ENCODE measurements around the gene ZNF771.

Gene ZNF771

GRCh38 chr16:30380803-30381208, 26.6 kb upstream of the ZNF771 start:
- DNase-seq = no peak
- H3K36me3 ChIP-seq (ENCODE audit: control insufficient read depth in 1 of 2, insufficient read depth in 2 of 2, low read depth in 1 of 2, low read length in 2 of 2) = peaks cover 7% of the 10 kb centered on the region in 2 experiments
- H2BK15ac ChIP-seq (ENCODE audit: low read depth, poor library complexity, severe bottlenecking) = no peak overlapping the region
- H2BK120ac ChIP-seq (ENCODE audit: low read depth, low read length) = no peak overlapping the region
- H3K27ac ChIP-seq (ENCODE audit: low read length, poor library complexity, severe bottlenecking) = no peak overlapping the region
- peaks cover 18% of the 10 kb centered on the region for H3K4me1 ChIP-seq (ENCODE audit: control insufficient read depth, insufficient read depth, low read depth, low read length)
- H3K9ac ChIP-seq (ENCODE audit: low read length) = no peak overlapping the region
- no peak overlapping the region for H4K91ac ChIP-seq (ENCODE audit: low read length)
- H3K23ac ChIP-seq (ENCODE audit: low read length in 2 of 2) = no peak overlapping the region
- H2BK12ac ChIP-seq (ENCODE audit: low read length in 2 of 2) = no peak overlapping the region
- H3K4ac ChIP-seq (ENCODE audit: low read depth in 1 of 2, low read length in 2 of 2) = no peak overlapping the region
- H2AK5ac ChIP-seq (ENCODE audit: low read length, severe bottlenecking) = no peak overlapping the region
- 93% methylated on average over 6 of the region's 6 CpGs for WGBS
- H3K4me2 ChIP-seq (ENCODE audit: low read length, poor library complexity, severe bottlenecking) = no peak overlapping the region
- peaks cover 8% of the 10 kb centered on the region for H3K79me1 ChIP-seq (replicated peaks; ENCODE audit: low read length, poor library complexity, severe bottlenecking)
- no peak overlapping the region for H2BK5ac ChIP-seq (ENCODE audit: low read depth, low read length, poor library complexity, severe bottlenecking)
- H3K27me3 ChIP-seq (ENCODE audit: control insufficient read depth in 1 of 2, insufficient read depth in 1 of 2, low read length in 2 of 2) = no peaks in the 10 kb centered on the region
- H3K4me3 ChIP-seq (ENCODE audit: insufficient read depth in 1 of 2, low read depth in 1 of 2, low read length in 2 of 2) = no peak overlapping the region
- no peak overlapping the region for H3K14ac ChIP-seq (ENCODE audit: low read length in 2 of 2)
- H4K8ac ChIP-seq (ENCODE audit: low read length) = no peak overlapping the region
- no peak overlapping the region for H2AFZ ChIP-seq (ENCODE audit: low read depth, low read length)
- no peaks in the 10 kb centered on the region for H3K9me3 ChIP-seq (ENCODE audit: control insufficient read depth, low read length)
- H3K18ac ChIP-seq (ENCODE audit: low read depth in 1 of 2, low read length in 2 of 2) = no peak overlapping the region

GRCh38 chr16:30381291-30382041, 25.9 kb upstream of the ZNF771 start:
- Histone ChIP-seq H3K9me3 (ENCODE audit: control insufficient read depth, low read length) (no peaks in the 10 kb centered on the region), H2BK120ac (ENCODE audit: low read depth, low read length) (no peak overlapping the region), H3K4me3 (ENCODE audit: insufficient read depth in 1 of 2, low read depth in 1 of 2, low read length in 2 of 2) (no peak overlapping the region), H3K9ac (ENCODE audit: low read length) (no peak overlapping the region), H3K79me1 (replicated peaks; ENCODE audit: low read length, poor library complexity, severe bottlenecking) (peaks cover 7% of the 10 kb centered on the region), H3K27me3 (ENCODE audit: control insufficient read depth in 1 of 2, insufficient read depth in 1 of 2, low read length in 2 of 2) (no peaks in the 10 kb centered on the region), H3K4me1 (ENCODE audit: control insufficient read depth, insufficient read depth, low read depth, low read length) (peaks cover 18% of the 10 kb centered on the region), H3K27ac (ENCODE audit: low read length, poor library complexity, severe bottlenecking) (no peak overlapping the region), H3K18ac (ENCODE audit: low read depth in 1 of 2, low read length in 2 of 2) (no peak overlapping the region), H4K91ac (ENCODE audit: low read length) (peak overlapping the region; percentile 29), H3K4ac (ENCODE audit: low read depth in 1 of 2, low read length in 2 of 2) (no peak overlapping the region), H3K36me3 (ENCODE audit: control insufficient read depth in 1 of 2, insufficient read depth in 2 of 2, low read depth in 1 of 2, low read length in 2 of 2) (peaks cover 7% of the 10 kb centered on the region in 2 experiments), H3K4me2 (ENCODE audit: low read length, poor library complexity, severe bottlenecking) (no peak overlapping the region), H3K14ac (ENCODE audit: low read length in 2 of 2) (no peak overlapping the region), H2BK15ac (ENCODE audit: low read depth, poor library complexity, severe bottlenecking) (no peak overlapping the region), H2AK5ac (ENCODE audit: low read length, severe bottlenecking) (no peak overlapping the region), H2BK12ac (ENCODE audit: low read length in 2 of 2) (no peak overlapping the region), H4K8ac (ENCODE audit: low read length) (no peak overlapping the region), H2AFZ (ENCODE audit: low read depth, low read length) (no peak overlapping the region), H2BK5ac (ENCODE audit: low read depth, low read length, poor library complexity, severe bottlenecking) (no peak overlapping the region), H3K23ac (ENCODE audit: low read length in 2 of 2) (no peak overlapping the region)
- DNase-seq = no peak
- WGBS = 88% methylated on average over 9 of the region's 13 CpGs

- Histone ChIP-seq H2AK5ac (ENCODE audit: low read length, severe bottlenecking) (no peak within 1 kb of the TSS), H2BK5ac (ENCODE audit: low read depth, low read length, poor library complexity, severe bottlenecking) (no peak within 1 kb of the TSS), H3K23ac (ENCODE audit: low read length in 2 of 2) (peak within 1 kb of the TSS in 1 of 2 experiments; percentile 46), H3K4me1 (ENCODE audit: control insufficient read depth, insufficient read depth, low read depth, low read length) (peaks cover 16% of the 10 kb centered on the region), H3K79me1 (replicated peaks; ENCODE audit: low read length, poor library complexity, severe bottlenecking) (peaks cover 5% of the 10 kb centered on the region), H3K4me3 (ENCODE audit: insufficient read depth in 1 of 2, low read depth in 1 of 2, low read length in 2 of 2) (no peak within 1 kb of the TSS), H2AFZ (ENCODE audit: low read depth, low read length) (no peak within 1 kb of the TSS), H3K4ac (ENCODE audit: low read depth in 1 of 2, low read length in 2 of 2) (no peak within 1 kb of the TSS), H3K4me2 (ENCODE audit: low read length, poor library complexity, severe bottlenecking) (no peak within 1 kb of the TSS), H3K18ac (ENCODE audit: low read depth in 1 of 2, low read length in 2 of 2) (no peak within 1 kb of the TSS), H2BK12ac (ENCODE audit: low read length in 2 of 2) (no peak within 1 kb of the TSS), H3K9me3 (ENCODE audit: control insufficient read depth, low read length) (no peaks in the 10 kb centered on the region), H3K14ac (ENCODE audit: low read length in 2 of 2) (no peak within 1 kb of the TSS), H3K27me3 (ENCODE audit: control insufficient read depth in 1 of 2, insufficient read depth in 1 of 2, low read length in 2 of 2) (no peaks in the 10 kb centered on the region), H3K27ac (ENCODE audit: low read length, poor library complexity, severe bottlenecking) (no peak within 1 kb of the TSS), H3K36me3 (ENCODE audit: control insufficient read depth in 1 of 2, insufficient read depth in 2 of 2, low read depth in 1 of 2, low read length in 2 of 2) (peaks cover 7% of the 10 kb centered on the region in 2 experiments), H2BK120ac (ENCODE audit: low read depth, low read length) (no peak within 1 kb of the TSS), H4K8ac (ENCODE audit: low read length) (no peak within 1 kb of the TSS), H3K9ac (ENCODE audit: low read length) (no peak within 1 kb of the TSS), H2BK15ac (ENCODE audit: low read depth, poor library complexity, severe bottlenecking) (peak within 1 kb of the TSS; percentile 54), H4K91ac (ENCODE audit: low read length) (peak within 1 kb of the TSS; percentile 29)
- 95% methylated on average over 10 of the region's 12 CpGs for WGBS
- no peak for DNase-seq
These were observed 25.1 kb upstream of the ZNF771 start, which contains the start of gene SEPTIN1 for GRCh38 chr16:30382111-30382881. TSS of gene SEPTIN1 (minus strand) at chr16:30382561. CDS start at chr16:30382542, 19 bp downstream.

- no peak overlapping the region for H2BK120ac ChIP-seq (ENCODE audit: low read depth, low read length)
- WGBS = 90% methylated on average over 2 of the region's 2 CpGs
- peaks cover 5% of the 10 kb centered on the region for H3K79me1 ChIP-seq (replicated peaks; ENCODE audit: low read length, poor library complexity, severe bottlenecking)
- no peak overlapping the region for H3K18ac ChIP-seq (ENCODE audit: low read depth in 1 of 2, low read length in 2 of 2)
- H3K4me1 ChIP-seq (ENCODE audit: control insufficient read depth, insufficient read depth, low read depth, low read length) = peaks cover 12% of the 10 kb centered on the region
- no peak for DNase-seq
- no peak overlapping the region for H3K4me2 ChIP-seq (ENCODE audit: low read length, poor library complexity, severe bottlenecking)
- no peak overlapping the region for H4K8ac ChIP-seq (ENCODE audit: low read length)
- no peak overlapping the region for H2BK15ac ChIP-seq (ENCODE audit: low read depth, poor library complexity, severe bottlenecking)
- H3K9ac ChIP-seq (ENCODE audit: low read length) = no peak overlapping the region
- no peak overlapping the region for H4K91ac ChIP-seq (ENCODE audit: low read length)
- H3K4ac ChIP-seq (ENCODE audit: low read depth in 1 of 2, low read length in 2 of 2) = no peak overlapping the region
- no peak overlapping the region for H3K4me3 ChIP-seq (ENCODE audit: insufficient read depth in 1 of 2, low read depth in 1 of 2, low read length in 2 of 2)
- H2AFZ ChIP-seq (ENCODE audit: low read depth, low read length) = no peak overlapping the region
- no peaks in the 10 kb centered on the region for H3K27me3 ChIP-seq (ENCODE audit: control insufficient read depth in 1 of 2, insufficient read depth in 1 of 2, low read length in 2 of 2)
- no peak overlapping the region for H2BK5ac ChIP-seq (ENCODE audit: low read depth, low read length, poor library complexity, severe bottlenecking)
- peaks cover 7% of the 10 kb centered on the region in 2 experiments for H3K36me3 ChIP-seq (ENCODE audit: control insufficient read depth in 1 of 2, insufficient read depth in 2 of 2, low read depth in 1 of 2, low read length in 2 of 2)
- H3K9me3 ChIP-seq (ENCODE audit: control insufficient read depth, low read length) = no peaks in the 10 kb centered on the region
- no peak overlapping the region for H3K14ac ChIP-seq (ENCODE audit: low read length in 2 of 2)
- H3K23ac ChIP-seq (ENCODE audit: low read length in 2 of 2) = no peak overlapping the region
- no peak overlapping the region for H2AK5ac ChIP-seq (ENCODE audit: low read length, severe bottlenecking)
- H3K27ac ChIP-seq (ENCODE audit: low read length, poor library complexity, severe bottlenecking) = no peak overlapping the region
- no peak overlapping the region for H2BK12ac ChIP-seq (ENCODE audit: low read length in 2 of 2)
These were observed 23.9 kb upstream of the ZNF771 start for GRCh38 chr16:30383521-30383920.
